BJ (cell line): ENCODE measurements around the gene NBEA. TPM values are rescaled to one million over a fixed set of nuclear protein-coding genes. Genes with fewer than 3 reads are reported as not detected.

Source experiments
- CTCF ChIA-PET: fragments of 350-600 bp; formaldehyde crosslinking; extraction: SDS; loops from one replicate; lab custom pipeline; 2021; ENCODE audit warnings: antibody characterized with exemption, inconsistent platforms; lab: Yijun Ruan, JAX
- POLR2A ChIA-PET: fragments of 300-600 bp; sonication (Branson Sonifier 250); formaldehyde crosslinking; extraction: SDS; loops from one replicate; lab custom pipeline; 2021; ENCODE audit warnings: antibody characterized with exemption; lab: Charles Lee
- DNase-seq: peaks from one replicate; pipeline ENCODE4 v3.0.0-alpha.2; 2011; ENCODE audit warnings: low read depth
- H3K27me3 ChIP-seq: 2 replicates; pipeline ENCODE4 v1.6.0; 2011; ENCODE audit warnings: low read length; ENCODE audit not compliant: control insufficient read depth, insufficient read depth
- H3K36me3 ChIP-seq: 2 replicates; pipeline ENCODE4 v1.5.1; 2011; ENCODE audit warnings: low read length; ENCODE audit not compliant: control insufficient read depth, insufficient read depth
- H3K4me3 ChIP-seq: 2 replicates; pipeline ENCODE4 v1.5.1; 2011; ENCODE audit warnings: low read depth, mild to moderate bottlenecking, control low read depth, low read length
- CTCF ChIP-seq: IDR thresholded peaks from 2 replicates; pipeline ENCODE4 v1.5.1; 2011; ENCODE audit warnings: low read depth, mild to moderate bottlenecking, control low read depth, inconsistent platforms, low read length, moderate library complexity; ENCODE audit not compliant: insufficient read depth
- polyA plus RNA-seq: library from polyadenylated mRNA; depleted of rRNA; stranded (reverse); fragments of >200 nt; gene quantifications from 2 replicates; pipeline ENCODE4 v1.2.3, GENCODE V29; 2011

NBEA gene
- polyA plus RNA-seq, 1 experiment = 17.8 TPM

- no peak for DNase-seq
- Histone ChIP-seq H3K36me3 (no peaks in the 10 kb centered on the region), H3K4me3 (no peak overlapping the region), H3K27me3 (no peaks in the 10 kb centered on the region)
- TF ChIP-seq CTCF = no peak
- ChIA-PET CTCF (interaction anchor here (1.5 kb wide), 1 partner anchor 15 kb away, joined by 4 read pairs; no protein-coding TSS in a partner anchor), POLR2A (no interaction called here)
Observed at GRCh38 chr13:35255241-35255640, 313.2 kb downstream of the NBEA start.

- ChIA-PET CTCF (interaction anchor here (0.6 to 1.5 kb wide), 2 partner anchors 16 to 562 kb away, joined by 3 to 4 read pairs; no protein-coding TSS in a partner anchor), POLR2A (no interaction called here)
- no peak for TF ChIP-seq CTCF
- H3K27me3 ChIP-seq = no peaks in the 10 kb centered on the region
- no peak overlapping the region for H3K4me3 ChIP-seq
- H3K36me3 ChIP-seq = no peaks in the 10 kb centered on the region
- DNase-seq = no peak
Observed at GRCh38 chr13:35256459-35257148, 314.5 kb downstream of the NBEA start.

DNA sequence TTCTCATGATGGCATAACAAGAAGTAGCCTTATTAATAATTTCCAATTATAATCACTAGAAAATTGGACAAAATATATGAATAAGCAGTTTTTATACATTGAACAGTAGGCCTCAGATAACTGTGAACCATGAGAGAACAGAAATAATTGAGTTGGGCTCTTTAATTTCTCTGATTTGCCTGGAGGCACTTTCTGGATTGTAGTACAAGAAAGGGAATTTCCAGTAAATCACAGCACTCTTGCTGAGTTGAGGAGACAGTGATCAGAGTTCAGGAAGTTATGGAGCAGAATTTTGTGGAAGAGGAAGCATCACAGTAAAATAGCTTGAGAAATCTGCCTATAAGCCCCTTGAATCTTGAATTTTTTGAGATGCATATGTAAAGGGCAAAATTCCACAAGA is 318.2 kb downstream of the NBEA start:
- no peaks in the 10 kb centered on the region for H3K27me3 ChIP-seq
- H3K36me3 ChIP-seq = no peaks in the 10 kb centered on the region
- TF ChIP-seq CTCF = no peak
- no peak for DNase-seq
- ChIA-PET CTCF (no interaction called here), POLR2A (no interaction called here)
- H3K4me3 ChIP-seq = no peak overlapping the region

- no peak for DNase-seq
- H3K36me3 ChIP-seq = no peaks in the 10 kb centered on the region
- no peak overlapping the region for H3K4me3 ChIP-seq
- CTCF ChIA-PET = no interaction called here
- H3K27me3 ChIP-seq = no peaks in the 10 kb centered on the region
- POLR2A ChIA-PET = no interaction called here
- no peak for TF ChIP-seq CTCF
Observed at GRCh38 chr13:35266412-35266811, 324.3 kb downstream of the NBEA start.

DNA sequence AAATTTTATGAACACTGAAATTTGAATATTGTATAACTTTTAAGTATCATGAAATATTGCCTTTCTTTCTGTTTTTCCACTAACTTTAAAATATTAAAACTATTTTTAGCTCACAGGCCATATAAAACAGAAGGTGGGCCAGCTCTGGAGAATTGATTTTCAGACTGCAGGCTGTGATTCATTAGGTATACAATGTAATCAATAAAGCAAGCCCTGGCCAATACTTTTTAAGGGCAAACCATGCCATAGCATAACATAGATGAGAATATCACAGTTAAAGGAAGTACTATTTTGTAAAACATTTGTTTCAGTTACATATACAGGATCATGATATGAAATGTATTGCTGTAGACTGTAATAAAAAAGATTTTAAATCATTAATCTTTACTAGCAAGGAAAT is 336.8 kb downstream of the NBEA start:
- Histone ChIP-seq H3K4me3 (no peak overlapping the region), H3K36me3 (no peaks in the 10 kb centered on the region), H3K27me3 (no peaks in the 10 kb centered on the region)
- no peak for DNase-seq
- TF ChIP-seq CTCF = no peak
- ChIA-PET CTCF (no interaction called here), POLR2A (interaction anchor here (0.6 kb wide), 1 partner anchor 466 kb away, joined by 3 read pairs; no protein-coding TSS in a partner anchor)
